Stimulated activated CD8-positive, alpha-beta memory T cell treated with anti-CD3 and anti-CD28 coated beads, Interleukin-7, amount 100 ng/mL, for 4 hours (primary cell): Measurements from ENCODE around the gene MPPED1.

ENCODE experiments used
- DNase-seq, 2 donors: peaks; one replicate each; pipeline ENCODE4 v3.0.0-alpha.2; 2020; ENCODE audit warnings: low read depth in 2 of 2

The MPPED1 gene

DNA sequence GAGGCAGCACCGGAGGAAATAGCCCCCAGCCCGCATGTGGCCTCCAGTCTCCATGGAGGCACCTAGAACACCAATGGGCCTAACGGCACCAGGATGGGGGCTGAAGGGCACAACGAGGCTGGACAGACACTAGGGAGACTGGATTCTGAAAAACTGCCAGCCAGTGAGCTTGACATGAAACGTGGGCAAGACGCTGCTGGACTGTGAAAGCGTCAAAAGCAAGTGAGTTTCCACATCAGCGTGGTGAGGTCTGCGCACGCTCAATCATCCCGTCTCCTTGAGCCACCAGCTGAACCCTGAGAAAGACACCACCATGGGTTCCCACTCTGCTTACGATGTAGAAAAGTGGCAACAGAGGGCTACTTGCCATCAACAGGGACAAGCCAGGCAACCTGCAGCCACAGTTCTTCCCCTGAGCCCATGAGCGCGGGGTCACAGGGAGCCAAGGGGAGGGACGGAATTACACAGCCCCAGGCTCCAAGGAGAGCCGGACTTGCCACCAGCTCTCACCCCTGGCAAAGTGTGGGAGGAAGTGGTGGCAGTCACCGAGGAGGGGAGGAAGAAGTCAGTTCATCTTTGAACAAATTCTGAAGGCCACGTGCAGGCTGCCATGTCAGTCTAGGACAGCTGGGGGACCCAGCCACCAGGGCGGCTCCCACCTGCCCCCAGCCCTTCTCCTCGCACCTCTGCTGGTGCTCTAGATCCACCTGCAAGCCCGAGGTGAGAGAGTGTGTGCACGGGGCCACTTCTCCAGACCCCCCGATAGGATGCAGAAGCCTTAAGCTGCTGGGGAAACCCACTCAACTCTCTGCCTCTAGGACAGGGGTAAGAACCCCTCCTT, 131.1 kb downstream of the MPPED1 start:
- no peak for DNase-seq

DNA sequence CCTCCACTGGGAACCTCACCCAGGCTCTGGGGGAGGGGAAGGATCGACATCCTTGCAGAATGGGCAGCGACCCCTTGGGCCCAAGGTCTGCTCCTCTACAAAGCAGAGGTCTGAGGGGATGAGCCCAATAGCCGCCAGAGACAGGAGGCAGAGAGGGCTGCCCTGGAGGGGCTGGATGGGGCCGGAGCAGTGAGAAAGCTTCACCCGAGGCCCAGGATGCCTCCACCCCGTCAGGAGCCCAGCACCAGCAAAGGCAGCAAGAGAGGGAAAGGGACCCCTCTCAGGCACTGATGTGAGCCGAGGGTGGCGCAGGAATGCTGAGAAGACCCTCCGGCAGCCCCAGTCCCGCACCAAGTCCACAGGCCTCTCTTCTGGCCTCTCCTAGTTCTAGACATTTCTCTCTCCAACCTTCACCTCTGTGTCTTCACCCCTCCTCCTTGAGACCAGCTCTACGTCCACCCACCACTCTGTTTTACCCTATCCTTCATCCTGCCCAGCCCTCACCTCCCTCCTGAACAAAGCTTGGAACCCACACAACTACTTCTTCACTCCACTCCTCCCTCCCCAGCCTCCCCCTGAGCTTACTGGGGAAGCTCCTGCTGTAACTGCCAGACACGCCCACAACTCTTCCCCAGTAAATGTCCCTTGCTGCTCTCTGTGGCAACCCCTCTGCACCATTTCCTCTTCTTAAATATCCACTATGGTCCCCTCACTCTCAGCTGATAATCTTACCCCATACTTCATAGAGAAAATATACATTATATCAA, 131.9 kb downstream of the MPPED1 start:
- DNase-seq: no peak

DNA sequence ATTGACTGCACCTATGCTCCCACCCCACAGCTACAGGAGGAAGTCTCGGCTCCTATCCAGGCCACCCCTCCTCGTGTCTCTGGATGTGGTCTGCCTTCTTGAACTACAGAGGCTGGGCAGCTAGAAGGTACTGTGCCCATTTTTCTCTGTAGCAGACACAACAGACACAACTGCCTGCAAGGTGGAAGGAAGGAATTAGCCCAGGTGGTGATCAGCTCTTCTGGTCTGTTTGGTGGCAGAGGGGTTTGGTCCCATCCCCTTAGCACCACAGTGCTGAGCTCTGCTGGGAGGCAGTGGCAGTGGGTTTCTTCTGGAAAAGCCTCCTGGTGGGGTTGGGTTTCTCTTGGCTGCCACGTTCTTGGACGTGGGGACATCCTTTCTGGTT, 132.5 kb downstream of the MPPED1 start:
- no peak for DNase-seq

DNA sequence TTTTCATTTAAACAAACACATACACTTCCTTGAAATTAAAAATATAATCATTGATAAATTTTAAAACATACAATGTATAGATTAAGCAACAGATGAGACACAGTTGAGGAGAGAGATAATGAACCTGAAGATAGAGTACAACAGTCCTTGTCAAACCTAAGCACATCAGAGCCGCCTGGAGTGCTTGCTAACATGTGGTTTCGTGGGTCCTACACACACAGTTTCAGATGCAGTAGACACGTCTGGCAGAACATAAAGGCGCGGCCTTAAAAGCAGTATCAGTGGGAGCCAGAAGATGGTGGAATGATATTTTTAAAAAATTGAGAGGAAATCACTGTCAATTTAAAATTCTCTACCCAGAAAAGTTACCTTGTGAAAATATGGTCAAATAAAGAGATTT, 134.4 kb downstream of the MPPED1 start:
- no peak for DNase-seq

DNA sequence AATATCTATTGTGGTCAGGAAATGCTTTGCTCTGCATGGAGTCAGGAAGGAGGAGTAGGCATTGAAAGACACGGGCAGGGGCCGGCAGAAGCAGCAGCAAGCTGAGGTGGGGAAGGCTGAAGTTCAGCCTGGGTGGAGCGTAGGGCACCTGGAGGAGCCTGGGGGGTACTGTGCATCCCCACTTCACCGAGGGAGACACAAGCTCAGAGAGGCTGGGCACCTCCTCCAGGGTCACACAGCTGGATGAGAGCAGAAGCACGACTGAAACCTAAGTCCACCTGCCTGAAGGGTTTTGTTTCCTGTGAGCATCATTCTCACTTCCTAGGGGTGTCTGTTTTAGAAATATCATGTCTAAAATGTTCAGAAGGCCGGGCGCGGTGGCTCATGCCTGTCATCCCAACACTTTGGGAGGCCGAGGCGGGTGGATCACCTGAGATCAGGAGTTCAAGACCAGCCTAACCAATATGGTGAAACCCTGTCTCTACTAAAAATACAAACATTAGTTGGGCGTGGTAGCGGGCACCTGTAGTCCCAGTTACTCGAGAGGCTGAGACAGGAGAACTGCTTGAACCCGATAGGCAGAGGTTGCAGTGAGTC, 138.3 kb downstream of the MPPED1 start:
- DNase-seq: no peak

DNA sequence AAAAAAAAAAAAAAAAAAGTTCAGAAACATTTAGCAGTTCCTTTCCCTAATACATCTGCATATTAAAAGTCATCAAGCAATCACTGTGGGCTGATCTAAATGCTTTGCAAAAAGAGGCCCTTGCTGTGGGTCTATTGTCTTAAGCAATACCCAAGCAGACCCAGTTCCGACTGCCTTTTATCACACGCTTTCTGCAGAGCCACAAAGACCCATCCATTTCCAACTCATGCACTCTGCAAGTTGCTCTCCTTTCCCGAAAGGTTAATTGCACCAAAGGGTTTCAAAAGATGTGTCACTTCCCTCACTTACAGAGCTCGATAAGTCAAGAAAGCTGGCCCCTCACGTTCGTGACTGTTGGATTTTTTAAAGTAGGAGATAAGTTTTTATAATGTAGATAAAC, 138.9 kb downstream of the MPPED1 start:
- DNase-seq: no peak

DNA sequence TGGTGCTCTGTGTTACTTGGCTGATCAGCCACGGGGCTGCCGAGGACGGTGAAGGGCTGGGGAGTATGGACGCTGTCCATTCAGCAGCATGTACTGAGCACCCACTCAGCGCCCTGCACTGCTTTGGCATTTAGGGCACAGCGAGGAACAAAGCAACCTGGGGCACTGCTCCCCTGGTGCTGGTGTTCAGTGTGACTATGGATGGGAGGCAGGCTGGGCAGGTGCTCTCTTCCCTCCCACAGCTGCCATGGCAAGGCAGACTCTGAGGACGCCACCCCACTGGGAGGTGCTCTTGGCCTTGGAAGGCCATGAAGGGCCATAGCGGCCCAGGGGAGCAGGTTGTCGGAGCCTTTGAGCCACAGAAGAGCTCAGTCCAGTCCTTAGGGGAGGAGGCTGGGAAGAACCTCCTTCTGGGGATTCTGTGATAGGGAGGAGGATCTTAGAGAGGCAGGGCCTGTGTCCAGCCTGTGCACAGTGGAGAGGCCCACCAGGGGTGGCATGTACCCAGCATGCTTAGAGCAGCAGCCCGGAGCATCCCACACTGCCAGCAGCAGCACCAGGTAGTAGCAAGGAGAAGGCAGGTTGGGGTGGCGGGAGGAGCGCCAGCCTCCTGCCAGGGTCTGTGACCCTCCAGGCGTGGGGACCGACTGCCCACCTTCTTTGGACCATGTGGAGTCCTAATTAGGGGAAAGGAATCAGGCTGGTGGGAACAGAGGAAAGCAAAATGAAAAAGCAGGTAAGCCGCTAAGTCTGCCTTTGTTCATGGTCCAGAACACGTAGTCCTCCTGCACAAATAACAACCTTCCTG, 141.8 kb downstream of the MPPED1 start:
- DNase-seq: no peak

DNA sequence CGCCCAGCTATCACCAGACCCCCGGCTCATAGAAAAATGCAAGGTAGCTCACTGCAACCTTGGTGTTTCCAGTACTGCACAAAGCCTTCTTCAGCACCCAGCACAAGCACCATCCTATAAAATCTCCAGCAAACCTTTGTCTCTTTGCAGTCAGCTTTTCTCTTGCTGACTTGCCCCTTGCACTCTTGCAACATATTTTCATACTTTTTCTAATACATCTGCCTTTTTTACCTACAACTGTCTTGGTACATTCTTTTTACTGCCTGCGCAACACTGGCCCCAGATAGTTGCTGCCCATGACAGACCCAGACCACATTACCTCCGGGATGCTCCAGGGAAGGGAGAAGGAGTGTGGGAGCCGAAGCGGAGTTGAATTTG, 142.4 kb downstream of the MPPED1 start:
- no peak for DNase-seq

DNA sequence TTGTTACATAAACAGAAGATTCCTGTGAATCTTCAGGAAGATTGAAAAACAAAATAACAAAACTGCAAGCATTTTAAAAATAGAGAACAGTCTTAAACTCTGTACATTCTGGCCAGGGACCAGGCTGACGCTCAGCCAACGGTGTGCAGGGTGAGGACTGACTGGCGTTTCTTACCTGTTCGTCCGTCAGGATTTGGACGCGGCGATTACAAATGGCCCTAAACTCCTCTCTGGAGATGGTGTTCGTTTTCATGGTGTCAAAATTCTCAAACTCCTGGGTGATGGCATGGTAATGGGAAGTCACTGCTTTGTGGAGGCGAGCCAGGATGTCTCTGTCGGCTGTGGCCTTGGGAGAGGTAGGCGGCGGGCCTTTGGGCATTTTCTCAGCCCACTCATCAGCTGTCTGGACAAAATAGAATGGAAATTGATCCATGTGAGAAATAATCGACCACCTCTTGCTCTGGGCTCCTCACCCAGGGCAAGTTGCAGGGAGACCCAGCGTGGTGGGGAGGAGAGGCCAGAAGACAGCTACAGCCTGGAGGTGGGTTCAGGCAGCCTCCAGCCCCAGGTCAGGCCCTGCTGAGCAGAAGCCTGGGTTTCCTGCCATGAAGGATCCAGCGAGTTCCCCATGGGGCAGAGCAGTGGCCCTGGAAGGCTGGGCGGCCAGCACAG, 143.0 kb downstream of the MPPED1 start:
- DNase-seq: no peak

DNA sequence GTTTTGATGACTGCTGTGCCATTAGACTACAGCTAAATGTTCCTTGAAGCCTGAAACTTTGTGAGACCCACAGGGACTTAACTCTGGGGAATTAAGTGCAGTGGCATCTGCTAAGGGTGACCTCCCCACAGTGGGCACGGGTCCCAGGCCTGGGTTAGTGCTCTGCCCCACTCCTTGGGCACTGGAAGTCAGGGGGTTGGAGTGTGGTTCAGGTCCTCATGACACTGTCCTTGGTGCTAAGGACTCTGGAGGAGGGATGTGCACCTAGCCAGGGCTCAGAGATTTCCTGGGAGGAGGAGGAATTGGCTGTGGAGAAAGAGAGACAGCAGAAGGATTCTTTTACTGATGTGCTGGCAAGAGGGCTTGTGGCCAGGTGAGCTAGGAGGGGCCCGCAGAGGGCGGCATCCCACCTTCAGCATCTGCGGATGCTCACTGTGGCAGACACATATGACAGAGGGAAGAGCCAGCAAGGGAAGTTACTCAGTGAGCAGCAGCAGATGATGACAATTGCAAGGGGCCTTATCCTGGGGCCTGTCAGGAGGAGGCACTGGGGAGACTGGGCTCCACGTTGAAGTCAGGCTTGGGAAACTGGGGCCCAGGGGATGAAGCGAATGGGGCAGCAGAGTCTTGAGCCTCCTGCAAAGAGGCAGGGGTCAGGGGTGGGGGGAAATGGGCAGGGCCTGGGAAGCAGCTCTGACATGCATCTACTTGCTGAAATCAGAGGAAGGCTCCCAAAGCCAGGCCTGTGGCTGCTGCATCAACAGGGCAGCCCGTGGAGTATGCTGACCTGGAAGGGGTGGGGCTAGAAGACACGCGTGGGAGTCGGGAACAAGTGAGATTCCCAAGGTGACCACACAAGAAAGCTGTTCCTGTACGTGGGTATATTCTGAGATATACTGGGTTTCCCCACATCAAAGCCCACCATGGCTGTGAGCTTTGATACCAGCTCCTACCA, 144.0 kb downstream of the MPPED1 start:
- DNase-seq: no peak
